ENCODE results near the gene TMEM132C. TPM values are rescaled to one million over a fixed set of nuclear protein-coding genes. Genes with fewer than 3 reads are reported as not detected.

Gene TMEM132C
- total and polyA plus RNA-seq, 2 experiments from 2014 or later: not detected

DNA sequence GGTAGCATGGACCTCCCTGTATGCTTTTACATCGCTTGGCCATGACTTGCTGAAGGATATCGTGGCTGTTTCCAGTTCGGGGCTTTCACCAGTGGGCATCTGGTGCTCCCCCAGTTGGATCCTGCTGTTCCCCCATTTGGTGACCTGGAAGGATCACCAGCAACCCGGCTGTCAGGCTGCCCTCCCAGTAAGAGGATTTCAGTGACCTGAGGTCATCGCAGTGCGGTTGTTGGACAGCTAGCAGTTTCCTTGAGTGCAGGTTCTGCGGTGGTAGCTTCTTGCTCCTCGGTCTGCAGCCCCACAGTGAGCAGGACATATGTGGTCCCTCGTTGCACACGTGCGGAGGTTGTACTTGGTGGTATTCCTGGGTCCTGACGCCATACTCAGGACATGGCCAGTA lies 58.7 kb downstream of the TMEM132C start:
- Mint-ChIP-seq H3K36me3 (ENCODE audit: low read depth) (peaks cover 37% of the 10 kb centered on the region), H3K27ac (no peak overlapping the region), H3K4me3 (no peak overlapping the region), H3K4me1 (no peaks in the 10 kb centered on the region), H3K9me3 (peaks cover 76% of the 10 kb centered on the region), H3K27me3 (ENCODE audit: insufficient read depth, low read depth, poor library complexity) (no peaks in the 10 kb centered on the region)
- Histone ChIP-seq H3F3A (replicated peaks; ENCODE audit: low read depth) (no peaks in the 10 kb centered on the region), H4K20me1 (replicated peaks; ENCODE audit: insufficient read depth) (no peaks in the 10 kb centered on the region), H2AFZ (no peak overlapping the region), H3K4me3 (no peak overlapping the region), H3K4me2 (no peak overlapping the region), H3K79me2 (replicated peaks; ENCODE audit: insufficient read depth) (no peaks in the 10 kb centered on the region), H3K27me3 (ENCODE audit: insufficient read depth) (no peaks in the 10 kb centered on the region), H3K27ac (ENCODE audit: low read depth) (no peak overlapping the region), H3K36me3 (ENCODE audit: insufficient read depth) (no peaks in the 10 kb centered on the region), H3K4me1 (ENCODE audit: insufficient read depth) (no peaks in the 10 kb centered on the region), H3K9me2 (ENCODE audit: insufficient read depth) (no peaks in the 10 kb centered on the region)
- DNase-seq (ENCODE audit: low spot score) (no peak), ATAC-seq (no peak)
- TF ChIP-seq CREB1 (CRISPR knock-in tag; IDR thresholded peaks at IDR 0.05; ENCODE audit: low read depth) (no peak), JUNB (IDR thresholded peaks at IDR 0.05; ENCODE audit: unreplicated experiment) (no peak), ZNF331 (CRISPR knock-in tag; IDR thresholded peaks at IDR 0.05; ENCODE audit: low read depth) (no peak), EZH2 (IDR thresholded peaks at IDR 0.05; ENCODE audit: low read depth, unreplicated experiment) (no peak), EZH2phosphoT487 (IDR thresholded peaks at IDR 0.05; ENCODE audit: unreplicated experiment) (no peak), ZNF114 (CRISPR knock-in tag; IDR thresholded peaks at IDR 0.05) (no peak), POLR2AphosphoS5 (IDR thresholded peaks at IDR 0.05; ENCODE audit: low read depth) (no peak), STAT1 (IDR thresholded peaks at IDR 0.05; ENCODE audit: unreplicated experiment) (no peak), NANOG (IDR thresholded peaks at IDR 0.05; ENCODE audit: borderline replicate concordance) (no peak)
- TF ChIP-seq, protein P1, sequence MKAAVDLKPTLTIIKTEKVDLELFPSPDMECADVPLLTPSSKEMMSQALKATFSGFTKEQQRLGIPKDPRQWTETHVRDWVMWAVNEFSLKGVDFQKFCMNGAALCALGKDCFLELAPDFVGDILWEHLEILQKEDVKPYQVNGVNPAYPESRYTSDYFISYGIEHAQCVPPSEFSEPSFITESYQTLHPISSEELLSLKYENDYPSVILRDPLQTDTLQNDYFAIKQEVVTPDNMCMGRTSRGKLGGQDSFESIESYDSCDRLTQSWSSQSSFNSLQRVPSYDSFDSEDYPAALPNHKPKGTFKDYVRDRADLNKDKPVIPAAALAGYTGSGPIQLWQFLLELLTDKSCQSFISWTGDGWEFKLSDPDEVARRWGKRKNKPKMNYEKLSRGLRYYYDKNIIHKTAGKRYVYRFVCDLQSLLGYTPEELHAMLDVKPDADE (IDR thresholded peaks at IDR 0.05): no peak
- TF ChIP-seq, protein P2, sequence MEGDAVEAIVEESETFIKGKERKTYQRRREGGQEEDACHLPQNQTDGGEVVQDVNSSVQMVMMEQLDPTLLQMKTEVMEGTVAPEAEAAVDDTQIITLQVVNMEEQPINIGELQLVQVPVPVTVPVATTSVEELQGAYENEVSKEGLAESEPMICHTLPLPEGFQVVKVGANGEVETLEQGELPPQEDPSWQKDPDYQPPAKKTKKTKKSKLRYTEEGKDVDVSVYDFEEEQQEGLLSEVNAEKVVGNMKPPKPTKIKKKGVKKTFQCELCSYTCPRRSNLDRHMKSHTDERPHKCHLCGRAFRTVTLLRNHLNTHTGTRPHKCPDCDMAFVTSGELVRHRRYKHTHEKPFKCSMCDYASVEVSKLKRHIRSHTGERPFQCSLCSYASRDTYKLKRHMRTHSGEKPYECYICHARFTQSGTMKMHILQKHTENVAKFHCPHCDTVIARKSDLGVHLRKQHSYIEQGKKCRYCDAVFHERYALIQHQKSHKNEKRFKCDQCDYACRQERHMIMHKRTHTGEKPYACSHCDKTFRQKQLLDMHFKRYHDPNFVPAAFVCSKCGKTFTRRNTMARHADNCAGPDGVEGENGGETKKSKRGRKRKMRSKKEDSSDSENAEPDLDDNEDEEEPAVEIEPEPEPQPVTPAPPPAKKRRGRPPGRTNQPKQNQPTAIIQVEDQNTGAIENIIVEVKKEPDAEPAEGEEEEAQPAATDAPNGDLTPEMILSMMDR (conservative IDR thresholded peaks at IDR 0.05; ENCODE audit: low read depth in 2 of 2): no peak
- TF ChIP-seq, protein P3, sequence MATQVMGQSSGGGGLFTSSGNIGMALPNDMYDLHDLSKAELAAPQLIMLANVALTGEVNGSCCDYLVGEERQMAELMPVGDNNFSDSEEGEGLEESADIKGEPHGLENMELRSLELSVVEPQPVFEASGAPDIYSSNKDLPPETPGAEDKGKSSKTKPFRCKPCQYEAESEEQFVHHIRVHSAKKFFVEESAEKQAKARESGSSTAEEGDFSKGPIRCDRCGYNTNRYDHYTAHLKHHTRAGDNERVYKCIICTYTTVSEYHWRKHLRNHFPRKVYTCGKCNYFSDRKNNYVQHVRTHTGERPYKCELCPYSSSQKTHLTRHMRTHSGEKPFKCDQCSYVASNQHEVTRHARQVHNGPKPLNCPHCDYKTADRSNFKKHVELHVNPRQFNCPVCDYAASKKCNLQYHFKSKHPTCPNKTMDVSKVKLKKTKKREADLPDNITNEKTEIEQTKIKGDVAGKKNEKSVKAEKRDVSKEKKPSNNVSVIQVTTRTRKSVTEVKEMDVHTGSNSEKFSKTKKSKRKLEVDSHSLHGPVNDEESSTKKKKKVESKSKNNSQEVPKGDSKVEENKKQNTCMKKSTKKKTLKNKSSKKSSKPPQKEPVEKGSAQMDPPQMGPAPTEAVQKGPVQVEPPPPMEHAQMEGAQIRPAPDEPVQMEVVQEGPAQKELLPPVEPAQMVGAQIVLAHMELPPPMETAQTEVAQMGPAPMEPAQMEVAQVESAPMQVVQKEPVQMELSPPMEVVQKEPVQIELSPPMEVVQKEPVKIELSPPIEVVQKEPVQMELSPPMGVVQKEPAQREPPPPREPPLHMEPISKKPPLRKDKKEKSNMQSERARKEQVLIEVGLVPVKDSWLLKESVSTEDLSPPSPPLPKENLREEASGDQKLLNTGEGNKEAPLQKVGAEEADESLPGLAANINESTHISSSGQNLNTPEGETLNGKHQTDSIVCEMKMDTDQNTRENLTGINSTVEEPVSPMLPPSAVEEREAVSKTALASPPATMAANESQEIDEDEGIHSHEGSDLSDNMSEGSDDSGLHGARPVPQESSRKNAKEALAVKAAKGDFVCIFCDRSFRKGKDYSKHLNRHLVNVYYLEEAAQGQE (IDR thresholded peaks at IDR 0.05; ENCODE audit: unreplicated experiment): no peak
- TF ChIP-seq, protein P4, sequence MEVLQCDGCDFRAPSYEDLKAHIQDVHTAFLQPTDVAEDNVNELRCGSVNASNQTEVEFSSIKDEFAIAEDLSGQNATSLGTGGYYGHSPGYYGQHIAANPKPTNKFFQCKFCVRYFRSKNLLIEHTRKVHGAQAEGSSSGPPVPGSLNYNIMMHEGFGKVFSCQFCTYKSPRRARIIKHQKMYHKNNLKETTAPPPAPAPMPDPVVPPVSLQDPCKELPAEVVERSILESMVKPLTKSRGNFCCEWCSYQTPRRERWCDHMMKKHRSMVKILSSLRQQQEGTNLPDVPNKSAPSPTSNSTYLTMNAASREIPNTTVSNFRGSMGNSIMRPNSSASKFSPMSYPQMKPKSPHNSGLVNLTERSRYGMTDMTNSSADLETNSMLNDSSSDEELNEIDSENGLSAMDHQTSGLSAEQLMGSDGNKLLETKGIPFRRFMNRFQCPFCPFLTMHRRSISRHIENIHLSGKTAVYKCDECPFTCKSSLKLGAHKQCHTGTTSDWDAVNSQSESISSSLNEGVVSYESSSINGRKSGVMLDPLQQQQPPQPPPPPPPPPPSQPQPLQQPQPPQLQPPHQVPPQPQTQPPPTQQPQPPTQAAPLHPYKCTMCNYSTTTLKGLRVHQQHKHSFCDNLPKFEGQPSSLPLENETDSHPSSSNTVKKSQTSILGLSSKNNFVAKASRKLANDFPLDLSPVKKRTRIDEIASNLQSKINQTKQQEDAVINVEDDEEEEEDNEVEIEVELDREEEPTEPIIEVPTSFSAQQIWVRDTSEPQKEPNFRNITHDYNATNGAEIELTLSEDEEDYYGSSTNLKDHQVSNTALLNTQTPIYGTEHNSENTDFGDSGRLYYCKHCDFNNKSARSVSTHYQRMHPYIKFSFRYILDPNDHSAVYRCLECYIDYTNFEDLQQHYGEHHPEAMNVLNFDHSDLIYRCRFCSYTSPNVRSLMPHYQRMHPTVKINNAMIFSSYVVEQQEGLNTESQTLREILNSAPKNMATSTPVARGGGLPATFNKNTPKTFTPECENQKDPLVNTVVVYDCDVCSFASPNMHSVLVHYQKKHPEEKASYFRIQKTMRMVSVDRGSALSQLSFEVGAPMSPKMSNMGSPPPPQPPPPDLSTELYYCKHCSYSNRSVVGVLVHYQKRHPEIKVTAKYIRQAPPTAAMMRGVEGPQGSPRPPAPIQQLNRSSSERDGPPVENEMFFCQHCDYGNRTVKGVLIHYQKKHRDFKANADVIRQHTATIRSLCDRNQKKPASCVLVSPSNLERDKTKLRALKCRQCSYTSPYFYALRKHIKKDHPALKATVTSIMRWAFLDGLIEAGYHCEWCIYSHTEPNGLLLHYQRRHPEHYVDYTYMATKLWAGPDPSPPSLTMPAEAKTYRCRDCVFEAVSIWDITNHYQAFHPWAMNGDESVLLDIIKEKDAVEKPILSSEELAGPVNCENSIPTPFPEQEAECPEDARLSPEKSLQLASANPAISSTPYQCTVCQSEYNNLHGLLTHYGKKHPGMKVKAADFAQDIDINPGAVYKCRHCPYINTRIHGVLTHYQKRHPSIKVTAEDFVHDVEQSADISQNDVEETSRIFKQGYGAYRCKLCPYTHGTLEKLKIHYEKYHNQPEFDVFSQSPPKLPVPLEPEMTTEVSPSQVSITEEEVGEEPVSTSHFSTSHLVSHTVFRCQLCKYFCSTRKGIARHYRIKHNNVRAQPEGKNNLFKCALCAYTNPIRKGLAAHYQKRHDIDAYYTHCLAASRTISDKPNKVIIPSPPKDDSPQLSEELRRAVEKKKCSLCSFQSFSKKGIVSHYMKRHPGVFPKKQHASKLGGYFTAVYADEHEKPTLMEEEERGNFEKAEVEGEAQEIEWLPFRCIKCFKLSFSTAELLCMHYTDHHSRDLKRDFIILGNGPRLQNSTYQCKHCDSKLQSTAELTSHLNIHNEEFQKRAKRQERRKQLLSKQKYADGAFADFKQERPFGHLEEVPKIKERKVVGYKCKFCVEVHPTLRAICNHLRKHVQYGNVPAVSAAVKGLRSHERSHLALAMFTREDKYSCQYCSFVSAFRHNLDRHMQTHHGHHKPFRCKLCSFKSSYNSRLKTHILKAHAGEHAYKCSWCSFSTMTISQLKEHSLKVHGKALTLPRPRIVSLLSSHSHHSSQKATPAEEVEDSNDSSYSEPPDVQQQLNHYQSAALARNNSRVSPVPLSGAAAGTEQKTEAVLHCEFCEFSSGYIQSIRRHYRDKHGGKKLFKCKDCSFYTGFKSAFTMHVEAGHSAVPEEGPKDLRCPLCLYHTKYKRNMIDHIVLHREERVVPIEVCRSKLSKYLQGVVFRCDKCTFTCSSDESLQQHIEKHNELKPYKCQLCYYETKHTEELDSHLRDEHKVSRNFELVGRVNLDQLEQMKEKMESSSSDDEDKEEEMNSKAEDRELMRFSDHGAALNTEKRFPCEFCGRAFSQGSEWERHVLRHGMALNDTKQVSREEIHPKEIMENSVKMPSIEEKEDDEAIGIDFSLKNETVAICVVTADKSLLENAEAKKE (CRISPR knock-in tag; IDR thresholded peaks at IDR 0.05): no peak

Measured in GM23338 (cell line).